ENCODE results near the gene GDPD3.
"Not testable (repeated sequence)": the region's sequence is repeated elsewhere in the genome, so short reads cannot be mapped to it uniquely, and the experiment has no call there.

The GDPD3 gene

GRCh38 chr16:30114833-30115232, 1.5 kb upstream of the GDPD3 start:
- peak overlapping the region; percentile 65 for H3K27ac Mint-ChIP-seq
- not testable (repeated sequence) for H3K9me3 Mint-ChIP-seq; H3K4me3 Mint-ChIP-seq; ATAC-seq; DNase-seq (ENCODE audit: low spot score in 2 of 2)
- peaks cover 57% of the 10 kb centered on the region for H3K36me3 Mint-ChIP-seq
- peaks cover 32% of the 10 kb centered on the region for H3K4me1 Mint-ChIP-seq

- DNase-seq (ENCODE audit: low spot score in 2 of 2), result no peak
- no peak for ATAC-seq
- H3K36me3 Mint-ChIP-seq, result peaks cover 54% of the 10 kb centered on the region
- no peaks in the 10 kb centered on the region for H3K9me3 Mint-ChIP-seq
- H3K27ac Mint-ChIP-seq, result peak overlapping the region; percentile 65
- H3K4me1 Mint-ChIP-seq, result peaks cover 30% of the 10 kb centered on the region
- H3K4me3 Mint-ChIP-seq, result no peak overlapping the region
These were observed 1.1 kb upstream of the GDPD3 start for GRCh38 chr16:30114411-30114810.

- Mint-ChIP-seq H3K36me3 (peaks cover 48% of the 10 kb centered on the region), H3K27ac (peak overlapping the region; percentile 65), H3K4me1 (peaks cover 27% of the 10 kb centered on the region)
These were observed 485 bp upstream of the GDPD3 start for GRCh38 chr16:30113711-30114333.

GRCh38 chr16:30112197-30113030, 923 bp downstream of the GDPD3 start:
- Mint-ChIP-seq H3K36me3 (peaks cover 44% of the 10 kb centered on the region), H3K4me3 (no peak overlapping the region), H3K27ac (peak overlapping the region; percentile 76), H3K9me3 (no peaks in the 10 kb centered on the region), H3K4me1 (peaks cover 27% of the 10 kb centered on the region)
- peak; percentile 62 to 80 for DNase-seq (ENCODE audit: low spot score in 2 of 2)
- ATAC-seq, result peak; percentile 75

More at GRCh38 chr16:30113711-30114333, 485 bp upstream of the GDPD3 start:
- DNase-seq (ENCODE audit: low spot score in 2 of 2) (no peak), ATAC-seq (no peak)
- H3K4me3 Mint-ChIP-seq, result no peak overlapping the region
- H3K9me3 Mint-ChIP-seq, result no peaks in the 10 kb centered on the region

GRCh38 chr16:30110661-30111060, 2.7 kb downstream of the GDPD3 start:
- no peak overlapping the region for H3K27ac Mint-ChIP-seq
- H3K9me3 Mint-ChIP-seq, result no peaks in the 10 kb centered on the region
- peaks cover 38% of the 10 kb centered on the region for H3K36me3 Mint-ChIP-seq
- peaks cover 27% of the 10 kb centered on the region for H3K4me1 Mint-ChIP-seq
- no peak for ATAC-seq
- no peak overlapping the region for H3K4me3 Mint-ChIP-seq
- no peak for DNase-seq (ENCODE audit: low spot score in 2 of 2)

- no peaks in the 10 kb centered on the region for H3K9me3 Mint-ChIP-seq
- no peak overlapping the region for H3K27ac Mint-ChIP-seq
- H3K4me3 Mint-ChIP-seq, result no peak overlapping the region
- DNase-seq (ENCODE audit: low spot score in 2 of 2), result no peak
- peaks cover 31% of the 10 kb centered on the region for H3K36me3 Mint-ChIP-seq
- H3K4me1 Mint-ChIP-seq, result peaks cover 6% of the 10 kb centered on the region
- no peak for ATAC-seq
These were observed 5.1 kb downstream of the GDPD3 start for GRCh38 chr16:30108059-30108850.

- no peaks in the 10 kb centered on the region for H3K9me3 Mint-ChIP-seq
- ATAC-seq, result no peak
- peaks cover 24% of the 10 kb centered on the region for H3K36me3 Mint-ChIP-seq
- H3K27ac Mint-ChIP-seq, result peak overlapping the region; percentile 65
- no peak for DNase-seq (ENCODE audit: low spot score in 2 of 2)
- no peak overlapping the region for H3K4me3 Mint-ChIP-seq
- H3K4me1 Mint-ChIP-seq, result no peaks in the 10 kb centered on the region
These were observed 8.8 kb downstream of the GDPD3 start for GRCh38 chr16:30104492-30104891.

GRCh38 chr16:30104090-30104489, 9.2 kb downstream of the GDPD3 start:
- Mint-ChIP-seq H3K9me3 (no peaks in the 10 kb centered on the region), H3K36me3 (peaks cover 24% of the 10 kb centered on the region), H3K27ac (peak overlapping the region; percentile 65), H3K4me1 (no peaks in the 10 kb centered on the region), H3K4me3 (no peak overlapping the region)
- DNase-seq (ENCODE audit: low spot score in 2 of 2), result no peak
- no peak for ATAC-seq

GRCh38 chr16:30096862-30097563, 16.3 kb downstream of the GDPD3 start:
- Mint-ChIP-seq H3K27ac (peak overlapping the region; percentile 89), H3K4me1 (peaks cover 40% of the 10 kb centered on the region), H3K4me3 (peak overlapping the region; percentile 92), H3K36me3 (peaks cover 36% of the 10 kb centered on the region), H3K9me3 (peaks cover 7% of the 10 kb centered on the region)
- ATAC-seq, result no peak
- DNase-seq (ENCODE audit: low spot score in 2 of 2), result no peak

GRCh38 chr16:30096105-30096861, 17.1 kb downstream of the GDPD3 start, which contains the start of gene YPEL3:
Gene YPEL3, minus strand, starts transcription at chr16:30096213. Its CDS starts 731 bp downstream, at chr16:30095482.
- Mint-ChIP-seq H3K9me3 (peaks cover 7% of the 10 kb centered on the region), H3K4me3 (peak within 1 kb of the TSS; percentile 92), H3K4me1 (peaks cover 47% of the 10 kb centered on the region), H3K36me3 (peaks cover 37% of the 10 kb centered on the region), H3K27ac (peak within 1 kb of the TSS; percentile 93)
- DNase-seq (ENCODE audit: low spot score in 2 of 2) (peak; percentile 83 to 87), ATAC-seq (peak; percentile 68)

- Mint-ChIP-seq H3K9me3 (peaks cover 7% of the 10 kb centered on the region), H3K27ac (peak overlapping the region; percentile 93), H3K4me3 (peak overlapping the region; percentile 92), H3K4me1 (peaks cover 48% of the 10 kb centered on the region), H3K36me3 (peaks cover 37% of the 10 kb centered on the region)
- ATAC-seq, result no peak
- no peak for DNase-seq (ENCODE audit: low spot score in 2 of 2)
These were observed 17.9 kb downstream of the GDPD3 start for GRCh38 chr16:30095166-30096078.

GRCh38 chr16:30094541-30095165, 18.7 kb downstream of the GDPD3 start:
- DNase-seq (ENCODE audit: low spot score in 2 of 2) (no peak), ATAC-seq (no peak)
- H3K36me3 Mint-ChIP-seq, result peaks cover 37% of the 10 kb centered on the region
- H3K9me3 Mint-ChIP-seq, result peaks cover 7% of the 10 kb centered on the region
- H3K4me1 Mint-ChIP-seq, result peaks cover 55% of the 10 kb centered on the region
- peak overlapping the region; percentile 92 for H3K4me3 Mint-ChIP-seq
- H3K27ac Mint-ChIP-seq, result peak overlapping the region; percentile 93

Data from stimulated activated effector memory CD8-positive, alpha-beta T cell treated with anti-CD3 and anti-CD28 coated beads, Interleukin-12 subunit alpha, Interleukin-12 subunit beta, amount 100 ng/mL, for 72 hours (primary cell).